Measurements from ENCODE around the gene TAF4. TPM values are rescaled to one million over a fixed set of nuclear protein-coding genes. Genes with fewer than 3 reads are reported as not detected.

Gene TAF4
- total RNA-seq, 4 donors from 2014 or later, result 6.2 to 37.6 (median 10.7) TPM

DNA sequence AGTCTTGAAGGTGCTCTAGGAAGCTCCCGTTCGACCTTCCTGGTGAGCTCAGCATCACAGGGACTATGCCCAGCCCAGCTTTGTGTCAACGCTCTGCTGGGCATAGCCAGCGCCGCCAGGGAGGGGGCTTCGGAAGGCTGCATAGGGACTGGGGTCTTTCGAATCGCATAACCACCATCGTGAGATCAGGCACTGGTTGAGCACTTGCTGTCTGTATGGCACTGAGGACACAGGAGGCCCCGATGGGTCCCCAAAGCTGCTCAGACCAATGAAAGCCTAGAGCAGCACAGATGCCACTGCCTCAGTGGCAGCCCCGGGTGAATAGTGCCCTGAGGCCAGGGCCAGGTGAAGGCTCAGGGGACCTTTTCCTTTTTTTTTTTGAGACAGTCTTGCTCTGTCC lies 96.7 kb downstream of the TAF4 start:
- no peaks in the 10 kb centered on the region for H3K4me1 ChIP-seq
- no peak overlapping the region for H3K4me3 ChIP-seq
- intact Hi-C loops (cut with DNase I; ENCODE audit: low total_unique reads), result no loop called here
- H3K27me3 ChIP-seq, result no peaks in the 10 kb centered on the region
- TF ChIP-seq, protein P1, sequence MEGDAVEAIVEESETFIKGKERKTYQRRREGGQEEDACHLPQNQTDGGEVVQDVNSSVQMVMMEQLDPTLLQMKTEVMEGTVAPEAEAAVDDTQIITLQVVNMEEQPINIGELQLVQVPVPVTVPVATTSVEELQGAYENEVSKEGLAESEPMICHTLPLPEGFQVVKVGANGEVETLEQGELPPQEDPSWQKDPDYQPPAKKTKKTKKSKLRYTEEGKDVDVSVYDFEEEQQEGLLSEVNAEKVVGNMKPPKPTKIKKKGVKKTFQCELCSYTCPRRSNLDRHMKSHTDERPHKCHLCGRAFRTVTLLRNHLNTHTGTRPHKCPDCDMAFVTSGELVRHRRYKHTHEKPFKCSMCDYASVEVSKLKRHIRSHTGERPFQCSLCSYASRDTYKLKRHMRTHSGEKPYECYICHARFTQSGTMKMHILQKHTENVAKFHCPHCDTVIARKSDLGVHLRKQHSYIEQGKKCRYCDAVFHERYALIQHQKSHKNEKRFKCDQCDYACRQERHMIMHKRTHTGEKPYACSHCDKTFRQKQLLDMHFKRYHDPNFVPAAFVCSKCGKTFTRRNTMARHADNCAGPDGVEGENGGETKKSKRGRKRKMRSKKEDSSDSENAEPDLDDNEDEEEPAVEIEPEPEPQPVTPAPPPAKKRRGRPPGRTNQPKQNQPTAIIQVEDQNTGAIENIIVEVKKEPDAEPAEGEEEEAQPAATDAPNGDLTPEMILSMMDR (IDR thresholded peaks at IDR 0.05), result no peak
- TF ChIP-seq POLR2A (IDR thresholded peaks at IDR 0.05), result no peak
- H3K9me3 ChIP-seq, result no peaks in the 10 kb centered on the region
- no peak for DNase-seq
- no peak overlapping the region for H3K27ac ChIP-seq
- H3K36me3 ChIP-seq, result no peaks in the 10 kb centered on the region

DNA sequence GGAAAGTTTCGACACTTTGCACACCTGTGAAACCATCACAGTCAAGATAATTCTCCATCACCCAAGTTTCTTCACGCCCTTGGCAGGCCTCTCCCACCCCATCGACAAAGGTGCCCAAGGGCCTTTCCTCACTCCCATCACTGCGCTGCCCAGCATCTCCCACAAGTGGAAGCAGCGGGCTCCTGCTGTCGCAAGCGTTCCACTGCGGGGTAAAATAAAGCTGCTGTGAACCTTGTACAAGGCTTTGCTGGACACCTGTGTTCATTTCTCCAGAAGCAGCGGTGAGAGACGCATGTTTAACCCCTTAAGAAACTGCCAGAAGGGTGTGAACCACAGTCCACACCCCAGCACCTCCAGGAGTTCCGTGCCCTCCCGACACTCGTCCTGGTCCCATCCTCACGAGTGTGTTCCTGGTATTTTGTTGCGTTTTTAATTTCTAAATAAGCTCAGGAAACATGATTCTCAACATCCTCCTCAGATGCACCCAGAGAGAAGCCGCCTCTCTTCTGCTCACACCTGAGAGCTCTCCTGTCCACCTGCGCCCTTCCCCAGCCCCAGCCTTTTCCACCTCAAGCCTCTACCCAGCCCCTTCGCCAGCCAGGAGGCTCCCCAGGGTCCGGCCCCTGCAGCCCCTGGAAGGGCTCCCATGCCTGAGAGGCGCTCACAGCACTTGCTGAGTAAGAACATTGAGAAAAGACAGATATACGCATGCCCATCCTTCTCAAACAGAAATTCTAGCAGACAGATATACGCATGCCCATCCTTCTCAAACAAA lies 97.5 kb downstream of the TAF4 start:
- intact Hi-C loops (cut with DNase I; ENCODE audit: low total_unique reads), result no loop called here
- no peak for DNase-seq

DNA sequence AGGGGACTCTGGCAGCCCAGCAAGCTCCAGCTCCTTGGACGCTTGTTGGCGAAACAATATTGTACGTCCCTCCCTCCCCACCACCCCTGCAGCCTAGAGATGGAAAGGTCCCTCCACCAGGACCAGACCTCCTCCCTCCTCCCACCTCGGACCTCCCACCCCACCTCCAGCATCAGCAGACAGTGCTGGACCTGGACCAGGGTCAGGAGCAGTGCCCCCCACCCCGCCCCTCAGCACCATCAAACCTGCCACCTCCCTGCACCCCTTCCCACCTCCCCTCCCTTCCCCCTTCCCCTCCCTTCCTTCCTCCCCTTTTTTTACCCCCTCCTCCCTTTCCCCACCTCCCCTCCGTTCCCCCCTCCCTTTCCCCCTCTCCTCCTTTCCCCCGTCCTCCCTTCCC lies 98.4 kb downstream of the TAF4 start:
- TF ChIP-seq, protein P1 (IDR thresholded peaks at IDR 0.05), result no peak
- TF ChIP-seq POLR2A (IDR thresholded peaks at IDR 0.05), result no peak
- Histone ChIP-seq H3K27me3 (no peaks in the 10 kb centered on the region), H3K36me3 (no peaks in the 10 kb centered on the region), H3K27ac (no peak overlapping the region), H3K4me1 (no peaks in the 10 kb centered on the region), H3K4me3 (no peak overlapping the region), H3K9me3 (no peaks in the 10 kb centered on the region)
- intact Hi-C loops (cut with DNase I; ENCODE audit: low total_unique reads), result no loop called here
- no peak for DNase-seq

More for the DNA sequence above, 97.5 kb downstream of the TAF4 start:
- H3K36me3 ChIP-seq, result no peaks in the 10 kb centered on the region
- no peaks in the 10 kb centered on the region for H3K27me3 ChIP-seq
- TF ChIP-seq, protein P1 (IDR thresholded peaks at IDR 0.05), result no peak
- no peaks in the 10 kb centered on the region for H3K4me1 ChIP-seq
- no peak overlapping the region for H3K4me3 ChIP-seq
- no peaks in the 10 kb centered on the region for H3K9me3 ChIP-seq
- H3K27ac ChIP-seq, result no peak overlapping the region

DNA sequence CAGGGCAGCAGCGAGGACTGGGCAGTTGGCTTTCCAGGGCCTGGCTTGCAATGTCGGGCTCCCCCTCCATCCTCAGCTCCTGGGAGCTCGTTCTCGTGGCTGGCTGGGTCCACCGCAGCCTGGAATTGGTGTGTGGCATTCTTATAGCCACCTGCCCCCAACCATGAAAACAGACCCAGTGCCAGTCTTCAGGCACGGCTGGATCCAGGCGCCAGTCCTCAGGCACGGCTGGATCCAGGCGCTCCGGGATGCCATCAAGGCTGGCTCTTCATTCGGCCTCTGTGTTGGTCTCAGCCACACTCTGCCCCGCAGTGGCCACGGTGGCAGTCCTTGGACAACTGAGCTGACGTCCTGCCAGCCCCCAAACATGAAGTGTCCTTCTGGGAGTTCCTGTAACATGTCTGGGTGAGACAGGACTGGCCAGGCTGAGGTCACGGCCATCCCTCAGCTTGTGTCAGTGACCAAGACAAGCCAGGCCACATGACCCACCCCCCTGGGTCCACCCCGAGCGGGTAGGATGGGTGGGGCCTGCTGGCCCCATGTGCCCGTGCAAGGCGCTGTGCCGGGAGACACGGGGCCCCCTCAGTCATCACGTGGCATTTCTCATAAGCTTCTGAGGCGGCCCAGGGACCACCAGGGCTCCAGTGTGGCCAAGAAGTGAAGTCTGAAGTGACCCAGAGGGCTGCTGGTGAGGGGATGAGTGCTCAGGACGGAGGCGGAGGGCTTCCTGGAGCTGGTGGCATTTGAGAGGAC lies 99.0 kb downstream of the TAF4 start:
- intact Hi-C loops (cut with DNase I; ENCODE audit: low total_unique reads), result no loop called here
- Histone ChIP-seq H3K36me3 (no peaks in the 10 kb centered on the region), H3K27ac (no peak overlapping the region), H3K9me3 (no peaks in the 10 kb centered on the region), H3K4me1 (no peaks in the 10 kb centered on the region), H3K4me3 (no peak overlapping the region), H3K27me3 (no peaks in the 10 kb centered on the region)
- TF ChIP-seq, protein P1 (IDR thresholded peaks at IDR 0.05), result no peak
- no peak for TF ChIP-seq POLR2A (IDR thresholded peaks at IDR 0.05)
- DNase-seq, result no peak
